Measurements from ENCODE around the gene MAMDC4.
"Not testable (repeated sequence)": the region's sequence is repeated elsewhere in the genome, so short reads cannot be mapped to it uniquely, and the experiment has no call there.

- TF ChIP-seq CTCF (conservative IDR thresholded peaks at IDR 0.05; ENCODE audit: low read length): peak; percentile 82
- TF ChIP-seq EZH2phosphoT487 (IDR thresholded peaks at IDR 0.05; ENCODE audit: borderline replicate concordance, low read depth, low read length): not testable (repeated sequence)
Observed at GRCh38 chr9:136842380-136842948, 9.7 kb upstream of the MAMDC4 start, which contains the start of gene AJM1.
